ENCODE data around the gene SLC12A1. TPM values are rescaled to one million over a fixed set of nuclear protein-coding genes. Genes with fewer than 3 reads are reported as not detected.

Gene SLC12A1
- total RNA-seq, 4 donors from 2014 or later: not detected

- no peak for TF ChIP-seq CTCF (IDR thresholded peaks at IDR 0.05; ENCODE audit: low read depth)
Observed at GRCh38 chr15:48202068-48202467, 4.0 kb upstream of the SLC12A1 start.

GRCh38 chr15:48221261-48221660, 15.2 kb downstream of the SLC12A1 start:
- TF ChIP-seq CTCF (IDR thresholded peaks at IDR 0.05; ENCODE audit: low read depth): no peak

- no peak for TF ChIP-seq CTCF (IDR thresholded peaks at IDR 0.05; ENCODE audit: low read depth)
Observed at GRCh38 chr15:48221885-48222284, 15.8 kb downstream of the SLC12A1 start.

GRCh38 chr15:48222627-48223026, 16.5 kb downstream of the SLC12A1 start:
- no peak for TF ChIP-seq CTCF (IDR thresholded peaks at IDR 0.05; ENCODE audit: low read depth)

GRCh38 chr15:48225771-48226170, 19.7 kb downstream of the SLC12A1 start:
- TF ChIP-seq CTCF (IDR thresholded peaks at IDR 0.05; ENCODE audit: low read depth): no peak

GRCh38 chr15:48230498-48230897, 24.4 kb downstream of the SLC12A1 start:
- no peak for TF ChIP-seq CTCF (IDR thresholded peaks at IDR 0.05; ENCODE audit: low read depth)

- TF ChIP-seq CTCF (IDR thresholded peaks at IDR 0.05; ENCODE audit: low read depth): no peak
Observed at GRCh38 chr15:48233246-48233645, 27.1 kb downstream of the SLC12A1 start.
